Measurements from ENCODE around the gene OCIAD1. TPM values are rescaled to one million over a fixed set of nuclear protein-coding genes. Genes with fewer than 3 reads are reported as not detected.

Gene OCIAD1
- total and polyA plus RNA-seq, 10 of the 15 experiments (the other 5 are each of a cell fraction or from before 2014, with no cell fraction given): 89.1 to 196 (median 136) TPM

DNA sequence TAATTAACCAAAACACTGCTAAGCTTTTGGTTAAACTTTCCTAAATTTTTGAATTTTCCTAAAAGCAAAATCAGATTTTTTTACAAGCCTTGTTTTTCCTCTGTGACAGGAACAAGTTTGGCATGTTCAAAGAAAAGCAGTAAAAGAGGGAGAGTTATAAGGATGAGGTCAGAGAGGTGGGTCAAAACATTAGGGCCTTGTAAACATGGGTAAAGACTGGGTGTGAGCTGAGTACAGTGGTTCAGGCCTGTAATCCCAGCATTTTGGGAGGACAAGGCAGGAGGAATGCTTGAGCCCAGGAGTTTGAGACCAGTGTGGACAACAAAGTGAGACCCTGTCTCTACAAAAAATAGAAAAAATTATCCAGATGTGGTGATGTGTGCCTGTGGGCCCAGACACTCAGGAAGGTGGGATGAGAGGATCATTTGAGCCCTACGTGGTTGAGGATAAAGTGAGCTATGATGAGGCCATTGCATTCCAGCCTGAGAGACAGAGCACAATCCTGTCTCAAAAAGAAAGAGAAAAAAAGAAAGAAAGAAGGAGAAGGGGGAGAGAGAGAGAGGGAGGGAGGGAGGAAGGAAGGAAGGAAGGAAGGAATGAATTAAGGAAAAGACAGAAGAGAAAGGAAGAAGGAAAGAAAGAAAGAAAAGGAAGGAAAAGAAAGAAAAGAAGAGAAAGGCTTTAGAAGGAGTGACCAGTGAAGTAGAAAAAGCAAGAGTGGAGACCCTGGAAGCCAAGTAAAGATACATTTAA, 33.8 kb upstream of the OCIAD1 start:
- in situ Hi-C loops (cut with MboI): no loop called here
- H3K27me3 ChIP-seq (replicated peaks in 1 of 2; ENCODE audit: control insufficient read depth in 2 of 2, insufficient read depth in 2 of 2, low read length in 1 of 2): no peaks in the 10 kb centered on the region

More for the DNA sequence above, 33.8 kb upstream of the OCIAD1 start:
- no peaks in the 10 kb centered on the region for H4K20me1 ChIP-seq (ENCODE audit: control insufficient read depth, insufficient read depth)
- H2AFZ ChIP-seq (ENCODE audit: control insufficient read depth, low read depth, low read length): no peak overlapping the region
- ChIA-PET SMC1A (ENCODE audit: uncharacterized antibody, unreplicated experiment) (interaction anchor here (1.0 to 1.4 kb wide), 2 partner anchors 8 to 18 kb away, joined by 3 to 4 read pairs; no protein-coding TSS in a partner anchor), CTCF (no interaction called here), POLR2A (no interaction called here), RAD21 (ENCODE audit: unreplicated experiment) (no interaction called here)
- WGBS (ENCODE audit: insufficient coverage, insufficient replicate concordance, low lambda C conversion rate, missing lambda C conversion rate): 67% methylated on average over 1 of the region's 1 CpG
- H3K27ac ChIP-seq (ENCODE audit: control insufficient read depth, insufficient read depth): no peak overlapping the region
- TF ChIP-seq POLR2AphosphoS5 (IDR thresholded peaks at IDR 0.05; ENCODE audit: low read length) (no peak), RFX5 (IDR thresholded peaks at IDR 0.05; ENCODE audit: low read depth, low read length) (no peak), SIX5 (IDR thresholded peaks at IDR 0.05; ENCODE audit: low read depth, low read length, severe bottlenecking) (no peak), NFXL1 (IDR thresholded peaks at IDR 0.05; ENCODE audit: borderline replicate concordance) (no peak), MEF2A (IDR thresholded peaks at IDR 0.05; ENCODE audit: insufficient read depth, low read depth, low read length) (no peak), RB1 (IDR thresholded peaks at IDR 0.05; ENCODE audit: borderline replicate concordance) (no peak)
- TF ChIP-seq, protein P1, sequence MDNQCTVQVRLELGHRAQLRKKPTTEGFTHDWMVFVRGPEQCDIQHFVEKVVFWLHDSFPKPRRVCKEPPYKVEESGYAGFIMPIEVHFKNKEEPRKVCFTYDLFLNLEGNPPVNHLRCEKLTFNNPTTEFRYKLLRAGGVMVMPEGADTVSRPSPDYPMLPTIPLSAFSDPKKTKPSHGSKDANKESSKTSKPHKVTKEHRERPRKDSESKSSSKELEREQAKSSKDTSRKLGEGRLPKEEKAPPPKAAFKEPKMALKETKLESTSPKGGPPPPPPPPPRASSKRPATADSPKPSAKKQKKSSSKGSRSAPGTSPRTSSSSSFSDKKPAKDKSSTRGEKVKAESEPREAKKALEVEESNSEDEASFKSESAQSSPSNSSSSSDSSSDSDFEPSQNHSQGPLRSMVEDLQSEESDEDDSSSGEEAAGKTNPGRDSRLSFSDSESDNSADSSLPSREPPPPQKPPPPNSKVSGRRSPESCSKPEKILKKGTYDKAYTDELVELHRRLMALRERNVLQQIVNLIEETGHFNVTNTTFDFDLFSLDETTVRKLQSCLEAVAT (IDR thresholded peaks at IDR 0.05): no peak
- TF ChIP-seq, protein P2, sequence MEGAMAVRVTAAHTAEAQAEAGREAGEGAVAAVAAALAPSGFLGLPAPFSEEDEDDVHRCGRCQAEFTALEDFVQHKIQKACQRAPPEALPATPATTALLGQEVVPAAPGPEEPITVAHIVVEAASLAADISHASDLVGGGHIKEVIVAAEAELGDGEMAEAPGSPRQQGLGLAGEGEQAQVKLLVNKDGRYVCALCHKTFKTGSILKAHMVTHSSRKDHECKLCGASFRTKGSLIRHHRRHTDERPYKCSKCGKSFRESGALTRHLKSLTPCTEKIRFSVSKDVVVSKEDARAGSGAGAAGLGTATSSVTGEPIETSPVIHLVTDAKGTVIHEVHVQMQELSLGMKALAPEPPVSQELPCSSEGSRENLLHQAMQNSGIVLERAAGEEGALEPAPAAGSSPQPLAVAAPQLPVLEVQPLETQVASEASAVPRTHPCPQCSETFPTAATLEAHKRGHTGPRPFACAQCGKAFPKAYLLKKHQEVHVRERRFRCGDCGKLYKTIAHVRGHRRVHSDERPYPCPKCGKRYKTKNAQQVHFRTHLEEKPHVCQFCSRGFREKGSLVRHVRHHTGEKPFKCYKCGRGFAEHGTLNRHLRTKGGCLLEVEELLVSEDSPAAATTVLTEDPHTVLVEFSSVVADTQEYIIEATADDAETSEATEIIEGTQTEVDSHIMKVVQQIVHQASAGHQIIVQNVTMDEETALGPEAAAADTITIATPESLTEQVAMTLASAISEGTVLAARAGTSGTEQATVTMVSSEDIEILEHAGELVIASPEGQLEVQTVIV (IDR thresholded peaks at IDR 0.05; ENCODE audit: borderline replicate concordance, partially characterized antibody): no peak
- no TSS peak for BruUV-seq (replicated peaks)
- no peak overlapping the region for H3K4me2 ChIP-seq (ENCODE audit: control insufficient read depth, insufficient read depth)
- no peaks in the 10 kb centered on the region for H3K9me3 ChIP-seq (replicated peaks; ENCODE audit: control insufficient read depth, insufficient read depth, low read length)
- H3K79me2 ChIP-seq (ENCODE audit: control insufficient read depth, insufficient read depth, low read length): no peaks in the 10 kb centered on the region
- no peak for DNase-seq (ENCODE audit: low read depth, low spot score)
- peaks cover 19% of the 10 kb centered on the region for H3K4me1 ChIP-seq (ENCODE audit: control insufficient read depth, insufficient read depth, low read length)
- no peak overlapping the region for H3K4me3 ChIP-seq
- no peak for ATAC-seq
- H3K9ac ChIP-seq (ENCODE audit: control insufficient read depth, insufficient read depth, low read length): no peak overlapping the region
- intact Hi-C loops (cut with micrococcal nuclease; ENCODE audit: unreplicated experiment): no loop called here
- H3K36me3 ChIP-seq (ENCODE audit: control insufficient read depth in 2 of 2, insufficient read depth in 2 of 2, low read length in 1 of 2): no peaks in the 10 kb centered on the region
- no peak for FAIRE-seq

Data from GM12878 (cell line).